HL-60 (cell line): ENCODE data around the gene TANGO2.

Experiments used
- CTCF ChIP-seq: IDR thresholded peaks from one replicate; pipeline ENCODE4 v1.5.1; 2011; ENCODE audit warnings: low read length, control low read depth, inconsistent platforms; ENCODE audit not compliant: insufficient read depth
- GABPA ChIP-seq: IDR thresholded peaks from 2 replicates; pipeline ENCODE4 v1.6.1; 2012; ENCODE audit warnings: low read depth

GRCh38 chr22:20028855-20029549 lies 8.1 kb downstream of the TANGO2 start:
- no peak for TF ChIP-seq CTCF
- no peak for TF ChIP-seq GABPA
